Neural progenitor cell (in vitro differentiated cells): Measurements from ENCODE around the gene PSENEN. TPM values are rescaled to one million over a fixed set of nuclear protein-coding genes. Genes with fewer than 3 reads are reported as not detected.

Experiments used
- DNase-seq: peaks from one replicate; pipeline ENCODE4 v3.0.0-alpha.2; 2016; ENCODE audit warnings: low spot score
- H2AFZ ChIP-seq: fragments of 200-600 bp; sonication (generic); replicated peaks from 2 replicates; pipeline ENCODE4 v1.6.1; 2016; ENCODE audit warnings: antibody characterized with exemption
- H3F3A ChIP-seq: fragments of 200-600 bp; sonication (generic); 2 replicates; pipeline ENCODE4 v1.6.1; 2016; ENCODE audit warnings: antibody characterized with exemption, low read depth
- H3K27ac ChIP-seq: fragments of 200-600 bp; sonication (generic); 2 replicates; pipeline ENCODE4 v1.5.1; 2016; ENCODE audit warnings: mild to moderate bottlenecking
- H3K27me3 ChIP-seq: fragments of 200-600 bp; sonication (generic); 2 replicates; pipeline ENCODE4 v1.6.1; 2016; ENCODE audit warnings: mild to moderate bottlenecking, moderate library complexity
- H3K36me3 ChIP-seq: fragments of 200-600 bp; sonication (generic); 2 replicates; pipeline ENCODE4 v1.5.1; 2016
- H3K4me1 ChIP-seq: fragments of 200-600 bp; sonication (generic); 2 replicates; pipeline ENCODE4 v1.6.1; 2016; ENCODE audit warnings: mixed run types
- H3K4me2 ChIP-seq: fragments of 200-600 bp; sonication (generic); 2 replicates; pipeline ENCODE4 v1.6.1; 2016
- H3K4me3 ChIP-seq: fragments of 200-600 bp; sonication (generic); 2 replicates; pipeline ENCODE4 v1.5.1; 2016
- H3K79me2 ChIP-seq: fragments of 200-600 bp; sonication (generic); 2 replicates; pipeline ENCODE4 v1.6.1; 2016; ENCODE audit warnings: low read depth
- H3K9ac ChIP-seq: fragments of 200-600 bp; sonication (generic); 2 replicates; pipeline ENCODE4 v1.6.1; 2016
- H3K9me3 ChIP-seq: fragments of 200-600 bp; sonication (generic); 2 replicates; pipeline ENCODE4 v1.5.1; 2016; ENCODE audit warnings: low read depth
- H4K20me1 ChIP-seq: fragments of 200-600 bp; sonication (generic); 2 replicates; pipeline ENCODE4 v1.6.1; 2016; ENCODE audit warnings: low read depth
- H3K27ac Mint-ChIP-seq: 3 replicates; pipeline ENCODE4 v1.8.0; 2021; ENCODE audit warnings: mixed read lengths
- H3K27me3 Mint-ChIP-seq: 2 replicates; pipeline ENCODE4 v1.8.0; 2022; ENCODE audit warnings: low read depth, mild to moderate bottlenecking, inconsistent platforms, moderate library complexity, mixed read lengths; ENCODE audit not compliant: insufficient read depth
- H3K36me3 Mint-ChIP-seq: 3 replicates; pipeline ENCODE4 v1.8.0; 2021; ENCODE audit warnings: mixed read lengths
- H3K4me1 Mint-ChIP-seq: 3 replicates; pipeline ENCODE4 v1.8.0; 2021; ENCODE audit warnings: mixed read lengths
- H3K4me3 Mint-ChIP-seq: 3 replicates; pipeline ENCODE4 v1.8.0; 2021; ENCODE audit warnings: mild to moderate bottlenecking, moderate library complexity, mixed read lengths
- H3K9me3 Mint-ChIP-seq: 3 replicates; pipeline ENCODE4 v1.8.0; 2020; ENCODE audit warnings: mixed read lengths
- CTCF ChIP-seq: fragments of 200-600 bp; sonication (generic); IDR thresholded peaks from 2 replicates; pipeline ENCODE4 v1.5.1; 2017; ENCODE audit warnings: antibody characterized with exemption, mild to moderate bottlenecking
- EZH2 ChIP-seq: fragments of 200-600 bp; sonication (generic); IDR thresholded peaks from 2 replicates; pipeline ENCODE4 v1.6.1; 2017; ENCODE audit warnings: antibody characterized with exemption, mild to moderate bottlenecking, moderate library complexity
- EZH2phosphoT487 ChIP-seq: fragments of 200-600 bp; sonication (generic); IDR thresholded peaks from 2 replicates; pipeline ENCODE4 v1.6.1; 2017; ENCODE audit warnings: antibody characterized with exemption
- total RNA-seq: library from RNA; depleted of rRNA; stranded (reverse); fragments of >200 nt; gene quantifications from 2 replicates; pipeline ENCODE4 v1.2.3, GENCODE V29; 2015; ENCODE audit warnings: low replicate concordance

Gene PSENEN
- total RNA-seq, 1 donor from 2014 or later, result 10.9 TPM

- H3K4me3 Mint-ChIP-seq, result peak overlapping the region; percentile 90
- peak; percentile 17 for DNase-seq
Observed at GRCh38 chr19:35715981-35716800, 29.3 kb upstream of the PSENEN start.

GRCh38 chr19:35716801-35717664, 28.4 kb upstream of the PSENEN start:
- H3K36me3 Mint-ChIP-seq, result peaks cover 10% of the 10 kb centered on the region
- peaks cover 12% of the 10 kb centered on the region for H3K27me3 Mint-ChIP-seq
- H3K4me3 Mint-ChIP-seq, result peak overlapping the region; percentile 90
- H3K4me1 ChIP-seq, result peaks cover 22% of the 10 kb centered on the region
- H3F3A ChIP-seq, result peaks cover 19% of the 10 kb centered on the region
- H3K4me1 Mint-ChIP-seq, result peaks cover 41% of the 10 kb centered on the region
- peak overlapping the region; percentile 89 for H2AFZ ChIP-seq
- no peaks in the 10 kb centered on the region for H3K9me3 ChIP-seq
- H3K27me3 ChIP-seq, result peaks cover 8% of the 10 kb centered on the region
- H3K27ac ChIP-seq, result peak overlapping the region; percentile 52
- H3K4me2 ChIP-seq, result peak overlapping the region; percentile 93
- peaks cover 22% of the 10 kb centered on the region for H3K79me2 ChIP-seq
- no peaks in the 10 kb centered on the region for H3K36me3 ChIP-seq
- H3K4me3 ChIP-seq, result peak overlapping the region; percentile 58
- peak; percentile 97 for DNase-seq
- TF ChIP-seq EZH2, result peak; percentile 51
- TF ChIP-seq CTCF, result peak; percentile 84
- no peak for TF ChIP-seq EZH2phosphoT487
- H3K27ac Mint-ChIP-seq, result peak overlapping the region; percentile 97
- H3K9me3 Mint-ChIP-seq, result no peaks in the 10 kb centered on the region
- peaks cover 28% of the 10 kb centered on the region for H4K20me1 ChIP-seq
- H3K9ac ChIP-seq, result no peak overlapping the region

More at GRCh38 chr19:35715981-35716800, 29.3 kb upstream of the PSENEN start:
- TF ChIP-seq EZH2phosphoT487 (no peak), EZH2 (peak; percentile 61)
- peak overlapping the region; percentile 93 for H3K4me2 ChIP-seq
- no peaks in the 10 kb centered on the region for H3K9me3 ChIP-seq
- H2AFZ ChIP-seq, result peak overlapping the region; percentile 89
- H3K4me1 ChIP-seq, result peaks cover 22% of the 10 kb centered on the region
- Mint-ChIP-seq H3K27me3 (peaks cover 12% of the 10 kb centered on the region), H3K27ac (peak overlapping the region; percentile 97), H3K9me3 (no peaks in the 10 kb centered on the region), H3K36me3 (peaks cover 7% of the 10 kb centered on the region), H3K4me1 (peaks cover 43% of the 10 kb centered on the region)
- H4K20me1 ChIP-seq, result peaks cover 28% of the 10 kb centered on the region
- H3F3A ChIP-seq, result peaks cover 19% of the 10 kb centered on the region
- H3K36me3 ChIP-seq, result no peaks in the 10 kb centered on the region
- peaks cover 8% of the 10 kb centered on the region for H3K27me3 ChIP-seq
- no peak overlapping the region for H3K9ac ChIP-seq
- H3K79me2 ChIP-seq, result peaks cover 22% of the 10 kb centered on the region
- H3K27ac ChIP-seq, result no peak overlapping the region
- H3K4me3 ChIP-seq, result peak overlapping the region; percentile 58

DNA sequence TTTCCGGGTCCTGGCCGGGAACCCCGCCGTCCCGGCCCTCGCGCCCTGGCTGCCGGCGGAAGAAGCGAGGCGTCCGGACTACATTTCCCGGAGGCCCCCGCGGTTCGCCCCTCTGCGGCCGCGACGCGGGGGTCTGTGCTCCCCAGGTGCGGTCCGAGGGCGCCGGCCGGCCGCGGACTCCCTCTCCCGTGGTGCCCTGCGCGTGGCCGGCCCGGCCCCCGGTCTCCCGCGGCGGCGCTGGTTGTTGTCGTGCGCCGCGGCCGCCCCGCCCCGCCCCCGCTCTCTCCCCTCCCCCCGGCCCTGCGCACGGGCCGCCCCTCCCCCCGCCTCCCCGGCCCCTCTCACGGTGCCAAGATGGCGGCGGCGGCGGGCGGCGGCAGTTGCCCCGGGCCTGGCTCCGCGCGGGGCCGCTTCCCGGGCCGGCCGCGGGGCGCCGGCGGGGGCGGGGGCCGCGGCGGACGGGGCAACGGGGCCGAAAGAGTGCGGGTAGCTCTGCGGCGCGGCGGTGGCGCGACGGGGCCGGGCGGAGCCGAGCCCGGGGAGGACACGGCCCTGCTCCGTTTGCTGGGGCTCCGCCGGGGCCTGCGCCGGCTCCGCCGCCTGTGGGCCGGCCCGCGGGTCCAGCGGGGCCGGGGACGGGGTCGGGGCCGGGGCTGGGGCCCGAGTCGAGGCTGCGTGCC, 27.6 kb upstream of the PSENEN start, which contains the start of gene KMT2B:
KMT2B (plus strand) TSS at position 339 of the 680 bp plus-strand sequence; CDS start at position 355, 16 bp downstream.
- no peaks in the 10 kb centered on the region for H3K9me3 Mint-ChIP-seq
- peak within 1 kb of the TSS; percentile 31 for H2AFZ ChIP-seq
- H3K9ac ChIP-seq, result peak within 1 kb of the TSS; percentile 91
- peaks cover 22% of the 10 kb centered on the region for H3K79me2 ChIP-seq
- peak within 1 kb of the TSS; percentile 73 for H3K4me3 ChIP-seq
- no peaks in the 10 kb centered on the region for H3K9me3 ChIP-seq
- H4K20me1 ChIP-seq, result peaks cover 28% of the 10 kb centered on the region
- peaks cover 8% of the 10 kb centered on the region for H3K27me3 ChIP-seq
- H3K4me1 ChIP-seq, result peaks cover 22% of the 10 kb centered on the region
- TF ChIP-seq CTCF (no peak), EZH2phosphoT487 (no peak), EZH2 (no peak)
- peaks cover 12% of the 10 kb centered on the region for H3K27me3 Mint-ChIP-seq
- H3K4me1 Mint-ChIP-seq, result peaks cover 41% of the 10 kb centered on the region
- peak; percentile 99 for DNase-seq
- H3K36me3 Mint-ChIP-seq, result peaks cover 14% of the 10 kb centered on the region
- peak within 1 kb of the TSS; percentile 94 for H3K4me3 Mint-ChIP-seq
- peak within 1 kb of the TSS; percentile 93 for H3K4me2 ChIP-seq
- H3F3A ChIP-seq, result peaks cover 19% of the 10 kb centered on the region
- H3K27ac Mint-ChIP-seq, result peak within 1 kb of the TSS; percentile 97
- peak within 1 kb of the TSS; percentile 52 for H3K27ac ChIP-seq
- H3K36me3 ChIP-seq, result no peaks in the 10 kb centered on the region
